Measurements from ENCODE around the gene NANS. TPM values are rescaled to one million over a fixed set of nuclear protein-coding genes. Genes with fewer than 3 reads are reported as not detected.
"Not testable (repeated sequence)": the region's sequence is repeated elsewhere in the genome, so short reads cannot be mapped to it uniquely, and the experiment has no call there.

The NANS gene
- total RNA-seq, 1 donor from 2014 or later: 43.9 TPM

DNA sequence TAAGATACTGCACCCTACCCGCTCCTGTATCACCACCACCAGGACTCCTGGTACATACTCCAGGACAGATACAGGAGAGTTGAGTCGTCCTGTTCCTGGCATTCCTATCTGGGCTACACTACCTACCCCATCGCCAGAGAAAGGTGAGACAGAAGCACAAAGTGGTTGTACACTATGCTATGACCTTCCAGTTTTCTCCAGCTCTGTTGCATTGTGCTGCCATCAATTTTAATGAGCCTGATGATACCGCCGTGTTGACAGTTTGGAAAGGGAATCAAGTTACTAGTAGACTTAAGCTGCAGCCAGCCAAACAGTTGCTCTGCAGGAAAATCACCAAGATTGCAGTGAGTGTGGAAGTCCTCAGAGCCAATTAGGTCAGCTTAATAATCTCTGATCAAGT is 38.2 kb upstream of the NANS start:
- H3K4me1 Mint-ChIP-seq (ENCODE audit: unreplicated experiment): no peaks in the 10 kb centered on the region
- H3K27me3 Mint-ChIP-seq (ENCODE audit: unreplicated experiment): no peaks in the 10 kb centered on the region
- H3K36me3 Mint-ChIP-seq (ENCODE audit: unreplicated experiment): peaks cover 49% of the 10 kb centered on the region
- DNase-seq (ENCODE audit: extremely low spot score, unreplicated experiment): no peak
- H3K27ac Mint-ChIP-seq (ENCODE audit: unreplicated experiment): no peak overlapping the region
- no peak overlapping the region for H3K4me3 Mint-ChIP-seq (ENCODE audit: unreplicated experiment)
- TF ChIP-seq, protein P1, sequence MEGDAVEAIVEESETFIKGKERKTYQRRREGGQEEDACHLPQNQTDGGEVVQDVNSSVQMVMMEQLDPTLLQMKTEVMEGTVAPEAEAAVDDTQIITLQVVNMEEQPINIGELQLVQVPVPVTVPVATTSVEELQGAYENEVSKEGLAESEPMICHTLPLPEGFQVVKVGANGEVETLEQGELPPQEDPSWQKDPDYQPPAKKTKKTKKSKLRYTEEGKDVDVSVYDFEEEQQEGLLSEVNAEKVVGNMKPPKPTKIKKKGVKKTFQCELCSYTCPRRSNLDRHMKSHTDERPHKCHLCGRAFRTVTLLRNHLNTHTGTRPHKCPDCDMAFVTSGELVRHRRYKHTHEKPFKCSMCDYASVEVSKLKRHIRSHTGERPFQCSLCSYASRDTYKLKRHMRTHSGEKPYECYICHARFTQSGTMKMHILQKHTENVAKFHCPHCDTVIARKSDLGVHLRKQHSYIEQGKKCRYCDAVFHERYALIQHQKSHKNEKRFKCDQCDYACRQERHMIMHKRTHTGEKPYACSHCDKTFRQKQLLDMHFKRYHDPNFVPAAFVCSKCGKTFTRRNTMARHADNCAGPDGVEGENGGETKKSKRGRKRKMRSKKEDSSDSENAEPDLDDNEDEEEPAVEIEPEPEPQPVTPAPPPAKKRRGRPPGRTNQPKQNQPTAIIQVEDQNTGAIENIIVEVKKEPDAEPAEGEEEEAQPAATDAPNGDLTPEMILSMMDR (IDR thresholded peaks at IDR 0.05): no peak
- H3K9me3 Mint-ChIP-seq (ENCODE audit: unreplicated experiment): no peaks in the 10 kb centered on the region

DNA sequence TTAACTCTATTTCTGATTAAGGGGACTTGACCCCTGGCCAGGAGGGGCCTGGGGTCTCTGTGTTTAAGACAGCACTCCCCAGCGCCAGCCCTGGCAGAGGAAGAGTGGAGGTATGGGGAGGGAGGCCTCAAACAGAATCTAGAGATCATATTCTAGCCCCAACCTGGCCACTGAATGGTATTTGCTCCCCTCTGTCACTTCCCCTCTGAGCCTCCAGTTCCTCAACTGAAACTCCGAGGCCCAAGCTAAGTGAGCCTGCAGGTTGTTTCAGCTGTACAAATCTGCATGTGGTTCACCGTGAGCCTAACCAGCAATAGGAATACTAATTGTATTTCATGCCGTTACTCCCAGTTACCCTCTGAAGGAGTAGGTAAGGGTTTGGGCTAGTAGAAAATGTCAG is 37.4 kb upstream of the NANS start:
- H3K4me1 Mint-ChIP-seq (ENCODE audit: unreplicated experiment): no peaks in the 10 kb centered on the region
- no peak overlapping the region for H3K27ac Mint-ChIP-seq (ENCODE audit: unreplicated experiment)
- H3K9me3 Mint-ChIP-seq (ENCODE audit: unreplicated experiment): no peaks in the 10 kb centered on the region
- peaks cover 44% of the 10 kb centered on the region for H3K36me3 Mint-ChIP-seq (ENCODE audit: unreplicated experiment)
- TF ChIP-seq, protein P1 (IDR thresholded peaks at IDR 0.05): no peak
- no peak for DNase-seq (ENCODE audit: extremely low spot score, unreplicated experiment)
- H3K27me3 Mint-ChIP-seq (ENCODE audit: unreplicated experiment): no peaks in the 10 kb centered on the region
- H3K4me3 Mint-ChIP-seq (ENCODE audit: unreplicated experiment): no peak overlapping the region

DNA sequence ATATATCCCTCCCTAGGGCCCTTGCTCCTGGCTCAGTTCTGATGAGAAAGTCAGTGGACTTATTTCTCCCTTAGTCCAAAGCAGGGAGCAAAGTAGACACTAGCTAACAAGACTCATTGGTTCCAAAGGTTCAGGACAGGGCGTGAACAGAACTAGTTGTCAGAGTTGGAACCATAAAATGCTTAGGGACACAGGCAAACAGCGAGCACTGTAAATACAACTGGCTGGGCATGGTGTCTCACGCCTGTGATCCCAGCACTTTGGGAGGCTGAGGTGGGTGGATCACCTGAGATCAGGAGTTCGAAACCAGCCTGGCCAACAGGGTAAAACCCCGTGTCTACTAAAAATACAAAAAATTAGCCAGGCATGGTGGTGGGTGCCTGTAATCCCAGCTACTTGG is 36.7 kb upstream of the NANS start:
- not testable (repeated sequence) for H3K4me3 Mint-ChIP-seq (ENCODE audit: unreplicated experiment); H3K4me1 Mint-ChIP-seq (ENCODE audit: unreplicated experiment); H3K9me3 Mint-ChIP-seq (ENCODE audit: unreplicated experiment); H3K27ac Mint-ChIP-seq (ENCODE audit: unreplicated experiment); H3K27me3 Mint-ChIP-seq (ENCODE audit: unreplicated experiment)
- peak; percentile 51 for DNase-seq (ENCODE audit: extremely low spot score, unreplicated experiment)
- H3K36me3 Mint-ChIP-seq (ENCODE audit: unreplicated experiment): peaks cover 39% of the 10 kb centered on the region

DNA sequence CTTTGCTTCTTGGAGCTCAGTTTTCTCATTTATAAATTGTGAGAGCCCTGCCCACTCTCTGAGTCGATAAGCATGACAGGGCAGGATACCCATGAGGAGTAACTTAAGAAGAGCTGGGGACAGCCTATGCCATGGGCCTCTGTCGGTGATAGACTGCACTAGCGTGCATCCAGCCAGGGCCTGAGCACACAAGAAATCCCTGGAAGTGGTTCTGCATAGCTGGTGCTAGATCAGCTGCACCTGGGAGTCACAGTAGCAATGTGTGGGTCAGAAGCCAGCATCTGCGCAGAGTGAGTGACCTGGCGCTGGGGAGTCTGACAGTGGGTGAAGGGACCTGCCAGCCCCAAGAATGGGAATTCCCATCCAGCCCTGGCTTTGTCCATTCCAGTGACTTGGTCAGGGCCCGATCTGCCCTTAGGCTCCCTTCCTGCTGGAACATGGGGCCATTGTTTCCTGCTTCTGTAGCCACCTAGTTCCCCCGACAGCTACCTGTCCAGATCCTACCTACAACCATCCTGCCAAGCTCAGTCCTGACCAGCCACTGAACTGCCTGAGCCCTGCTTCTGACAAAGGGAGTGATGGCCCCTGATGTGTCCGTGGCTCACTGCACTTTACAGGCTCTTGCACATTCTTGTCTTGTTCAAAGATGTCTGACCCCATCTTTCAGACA is 35.9 kb upstream of the NANS start:
- Mint-ChIP-seq H3K27ac (ENCODE audit: unreplicated experiment) (no peak overlapping the region), H3K4me1 (ENCODE audit: unreplicated experiment) (no peaks in the 10 kb centered on the region), H3K36me3 (ENCODE audit: unreplicated experiment) (peaks cover 33% of the 10 kb centered on the region), H3K4me3 (ENCODE audit: unreplicated experiment) (no peak overlapping the region), H3K27me3 (ENCODE audit: unreplicated experiment) (no peaks in the 10 kb centered on the region), H3K9me3 (ENCODE audit: unreplicated experiment) (no peaks in the 10 kb centered on the region)
- TF ChIP-seq, protein P1 (IDR thresholded peaks at IDR 0.05): no peak
- peak; percentile 63 for DNase-seq (ENCODE audit: extremely low spot score, unreplicated experiment)

DNA sequence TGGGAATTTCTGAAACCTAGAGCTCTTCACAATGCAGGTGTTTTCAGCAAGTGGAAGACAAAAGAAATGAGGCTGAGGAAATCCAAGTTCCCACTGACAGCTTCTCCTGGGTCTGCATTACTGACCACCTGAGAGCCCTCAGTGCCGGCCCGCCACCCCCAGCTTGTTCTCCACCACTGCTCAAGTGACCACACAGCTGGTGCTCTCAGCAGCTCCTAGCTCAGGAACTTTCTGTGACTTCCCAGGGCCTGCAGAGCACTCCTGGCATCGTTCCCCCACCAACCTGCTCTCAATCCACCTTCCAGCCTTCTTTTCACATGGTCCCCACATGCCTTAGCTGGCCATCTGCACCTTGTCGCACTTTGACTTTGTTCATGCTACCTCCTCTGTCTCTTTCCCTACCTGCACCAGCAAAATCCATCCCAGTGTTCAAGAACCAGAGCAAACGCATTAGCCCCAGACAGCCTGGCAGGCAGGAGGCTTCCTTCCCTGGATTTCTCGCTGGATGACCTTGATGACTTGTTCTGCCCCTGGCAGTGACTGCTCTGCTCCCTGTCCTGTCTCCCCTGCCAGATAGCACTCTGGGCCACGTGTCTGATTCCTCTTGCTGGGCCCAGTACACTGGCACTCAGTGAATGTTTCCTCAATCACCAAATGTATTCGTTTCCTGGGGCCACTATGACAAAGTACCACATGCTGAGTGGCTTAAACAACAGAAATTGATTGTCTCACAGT is 35.1 kb upstream of the NANS start:
- H3K27me3 Mint-ChIP-seq (ENCODE audit: unreplicated experiment): no peaks in the 10 kb centered on the region
- H3K9me3 Mint-ChIP-seq (ENCODE audit: unreplicated experiment): no peaks in the 10 kb centered on the region
- peak; percentile 78 for DNase-seq (ENCODE audit: extremely low spot score, unreplicated experiment)
- no peaks in the 10 kb centered on the region for H3K4me1 Mint-ChIP-seq (ENCODE audit: unreplicated experiment)
- TF ChIP-seq, protein P1 (IDR thresholded peaks at IDR 0.05): no peak
- H3K36me3 Mint-ChIP-seq (ENCODE audit: unreplicated experiment): peaks cover 27% of the 10 kb centered on the region
- H3K27ac Mint-ChIP-seq (ENCODE audit: unreplicated experiment): no peak overlapping the region
- H3K4me3 Mint-ChIP-seq (ENCODE audit: unreplicated experiment): no peak overlapping the region

Measured in osteocyte (in vitro differentiated cells).